Hypothalamus (tissue), 51 donors: Measurements from ENCODE around the gene ADIG.
A peak's percentile ranks its signal among the peaks of the same experiment; 100 is the strongest.

Experiments
- DNase-seq, 51 donors: peaks; one replicate each; lab custom pipeline; 2025; lab: John Stamatoyannopoulos, UW

Gene ADIG

DNA sequence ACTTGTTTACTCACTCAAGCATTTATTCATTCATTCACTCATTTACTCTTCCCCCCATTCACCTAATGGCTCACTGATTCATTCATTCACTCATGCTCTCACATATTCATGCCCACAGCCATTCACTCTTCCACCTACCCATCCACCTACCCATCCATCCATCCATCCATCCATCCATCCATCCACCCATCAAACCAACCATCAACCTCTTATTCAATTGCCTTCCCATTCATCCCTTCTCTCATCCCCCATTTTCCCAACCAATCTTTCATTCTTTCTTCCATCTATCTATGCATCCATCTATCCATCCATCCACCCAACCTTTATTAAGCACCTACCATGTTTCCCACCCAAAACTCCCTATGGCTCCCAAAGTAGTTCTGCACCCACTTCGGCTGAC lies 19.1 kb downstream of the ADIG start:
- no peak for DNase-seq

DNA sequence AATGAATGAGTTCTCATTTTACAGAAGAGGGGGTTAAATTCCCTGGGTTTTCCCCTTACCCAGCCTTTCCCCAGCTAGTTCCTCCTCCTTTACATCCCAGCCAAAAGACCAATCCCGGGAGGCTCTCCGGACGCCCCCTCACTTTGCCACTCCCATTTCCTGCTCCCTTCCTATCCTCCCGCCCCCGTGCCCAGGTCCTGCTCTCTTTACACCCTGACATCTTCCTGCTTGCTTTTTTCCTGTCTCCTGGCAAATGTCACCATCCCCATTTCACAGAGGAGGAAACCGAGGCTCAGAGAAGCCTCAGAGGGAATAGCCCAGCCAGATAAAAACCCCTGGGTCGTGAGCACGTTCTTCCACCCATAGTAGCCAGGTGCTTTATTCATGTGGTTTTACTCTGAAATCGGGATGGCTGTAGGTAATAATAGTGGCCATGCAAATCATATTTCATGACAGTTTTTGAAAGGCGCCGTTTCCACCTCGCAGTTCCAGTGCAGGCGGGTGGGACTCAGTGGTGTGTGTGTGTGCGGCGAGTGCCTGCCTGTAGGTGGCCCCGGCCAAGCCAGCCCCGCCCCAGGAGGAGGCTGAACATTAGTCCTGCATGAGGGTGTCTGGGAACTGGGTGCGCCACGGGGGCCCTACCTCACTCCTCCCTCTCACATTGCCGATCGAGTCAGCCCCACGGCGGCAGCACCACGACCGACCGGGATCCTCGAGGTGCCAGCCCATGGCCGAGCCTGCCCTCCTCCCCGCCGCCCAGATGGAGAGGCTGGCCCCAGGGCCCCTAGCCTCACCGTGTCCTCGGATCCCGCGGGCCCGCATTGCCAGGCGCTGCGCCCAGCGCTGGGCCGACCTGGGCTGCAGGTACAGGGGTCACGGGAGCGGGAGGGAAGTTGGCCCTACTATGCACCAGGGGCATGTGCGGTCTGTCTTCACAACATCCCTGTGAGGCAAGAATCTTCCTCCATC lies 20.5 kb downstream of the ADIG start, which contains the start of gene ARHGAP40:
TSS of gene ARHGAP40 (plus strand) at position 594 of the 969 bp plus-strand sequence.
- no peak for DNase-seq

DNA sequence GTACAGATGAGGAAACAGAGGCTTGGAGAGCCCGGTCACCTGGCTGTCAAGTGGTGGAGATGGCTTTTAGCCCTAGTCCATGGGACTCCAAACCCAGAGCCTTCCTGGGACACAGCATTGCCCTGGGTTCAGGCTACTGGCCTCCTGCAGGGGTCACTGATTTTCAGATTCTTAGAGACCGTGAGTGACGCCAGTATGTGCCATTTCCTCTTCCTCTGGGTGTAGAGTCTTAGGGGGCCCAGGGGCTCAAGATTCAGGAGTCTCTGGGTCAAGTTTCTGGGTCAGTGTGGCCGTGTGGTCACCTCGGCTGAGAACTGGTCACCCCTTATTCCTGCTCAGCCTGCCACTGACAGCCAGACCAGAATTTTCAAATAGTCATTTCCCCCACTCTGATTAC lies 21.2 kb downstream of the ADIG start:
- no peak for DNase-seq

DNA sequence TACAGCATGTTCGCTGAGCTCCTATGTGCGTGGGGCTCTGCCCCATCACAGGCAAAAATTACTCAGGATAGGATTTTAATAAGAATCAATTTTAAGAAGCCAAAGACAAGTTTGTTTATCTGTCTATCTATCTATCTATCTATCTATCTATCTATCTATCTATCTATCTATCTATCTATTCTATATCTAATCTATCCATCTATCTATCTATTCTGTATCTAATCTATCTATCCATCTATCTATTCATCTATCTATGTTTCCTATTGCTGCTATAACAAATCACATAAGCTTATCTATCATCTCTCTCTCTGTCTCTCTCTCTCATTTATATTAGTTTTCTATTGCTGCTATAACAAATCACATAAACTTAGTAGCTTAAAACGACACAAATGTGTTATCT lies 22.3 kb downstream of the ADIG start:
- no peak for DNase-seq

DNA sequence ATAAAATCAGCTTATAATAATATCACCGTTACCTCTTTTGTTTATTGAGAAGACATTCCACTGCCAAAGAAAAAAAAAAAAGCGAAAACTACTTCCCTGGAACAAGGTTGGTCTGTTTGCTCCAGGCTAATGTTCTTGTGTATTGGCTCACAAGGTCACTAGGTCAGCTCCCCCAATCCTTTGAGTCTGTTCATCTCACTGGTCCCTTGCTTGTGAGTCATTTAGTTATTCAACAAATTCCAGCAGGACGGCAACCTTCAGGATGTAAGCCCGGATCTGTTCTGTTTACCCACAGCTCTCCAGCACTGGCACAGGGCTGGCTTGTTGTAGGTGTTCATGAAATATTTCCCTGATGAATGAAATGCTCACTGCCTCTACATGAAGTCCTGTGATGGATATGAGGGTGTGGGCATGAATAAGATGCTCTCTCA lies 23.9 kb downstream of the ADIG start:
- DNase-seq = peak in 2 of 51 donors; percentile 10 to 41

DNA sequence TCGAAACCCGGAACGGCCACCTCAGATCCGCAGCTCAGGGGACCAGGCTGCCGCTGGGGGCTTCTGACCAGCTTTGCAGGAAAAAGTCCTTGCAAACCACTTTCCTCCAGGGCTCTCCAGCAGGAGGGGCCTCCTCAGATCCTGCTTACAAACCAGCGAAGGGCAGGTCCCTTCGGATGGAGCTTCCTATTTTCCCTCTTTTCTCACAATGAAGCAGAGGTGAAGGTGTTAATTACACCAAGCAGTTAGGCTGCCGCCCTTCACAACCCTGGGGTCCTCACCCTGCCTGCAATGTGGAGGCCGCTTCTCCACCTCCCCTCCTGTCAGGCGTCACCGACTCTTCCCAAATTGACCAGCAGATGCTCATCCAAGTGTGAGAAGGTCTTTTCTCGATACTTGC lies 26.4 kb downstream of the ADIG start:
- no peak for DNase-seq

DNA sequence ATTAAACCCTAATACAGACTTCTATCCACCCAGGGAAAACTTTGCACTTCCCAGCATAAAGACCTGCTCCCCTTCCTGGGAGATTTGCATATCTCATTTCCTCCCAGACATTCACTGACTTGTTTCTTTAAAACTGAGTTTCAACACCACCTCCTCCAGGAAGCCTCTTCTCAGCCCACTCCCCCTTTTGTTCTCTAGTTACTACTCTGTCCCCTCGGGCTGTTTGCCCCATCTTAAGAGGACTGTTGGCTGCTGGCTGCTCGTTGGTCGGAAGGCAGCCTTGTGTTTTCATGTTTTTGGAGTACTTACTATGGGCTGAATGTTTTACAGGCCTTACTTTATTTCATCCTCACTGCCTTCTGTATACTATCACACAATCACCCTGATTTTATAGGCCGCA lies 27.2 kb downstream of the ADIG start:
- no peak for DNase-seq

DNA sequence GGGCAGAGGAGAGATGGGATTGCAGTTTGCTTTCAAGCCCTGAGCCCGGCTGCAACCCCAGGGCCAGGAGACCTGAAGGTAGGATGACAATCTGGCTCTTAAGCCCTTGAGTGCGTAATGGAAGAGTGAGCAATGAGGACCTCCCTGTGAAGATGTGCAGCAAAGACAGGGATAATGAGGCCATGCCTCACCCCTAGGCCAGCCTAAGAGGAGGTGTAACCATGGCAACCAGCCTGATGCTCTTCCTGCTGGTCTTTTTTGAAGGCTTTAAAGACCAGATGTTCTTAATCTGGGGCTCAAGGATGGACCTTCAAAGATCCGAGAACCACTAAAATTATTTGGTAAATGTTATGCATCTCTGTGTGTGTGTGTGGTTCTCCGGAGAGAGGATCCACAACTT lies 28.8 kb downstream of the ADIG start:
- DNase-seq = no peak

DNA sequence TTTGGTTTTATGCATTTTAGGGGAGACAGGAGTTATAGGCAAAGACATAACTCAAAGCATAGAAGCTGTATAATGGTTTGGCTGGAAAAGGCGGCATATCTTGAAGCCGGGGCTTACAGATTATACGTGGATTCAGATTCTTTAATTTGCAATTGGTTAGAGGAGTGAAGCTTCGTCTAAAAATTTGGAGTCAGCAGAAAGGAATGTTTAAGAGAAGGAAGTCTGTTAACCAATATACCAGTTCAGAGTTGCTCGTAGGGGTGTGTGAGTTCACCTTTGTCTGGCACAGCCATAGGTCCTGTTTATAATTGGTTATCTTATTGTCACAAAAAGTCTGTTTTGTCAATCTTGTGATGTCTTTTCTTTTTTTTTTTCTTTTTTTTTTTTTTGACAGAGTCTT lies 29.5 kb downstream of the ADIG start:
- no peak for DNase-seq

DNA sequence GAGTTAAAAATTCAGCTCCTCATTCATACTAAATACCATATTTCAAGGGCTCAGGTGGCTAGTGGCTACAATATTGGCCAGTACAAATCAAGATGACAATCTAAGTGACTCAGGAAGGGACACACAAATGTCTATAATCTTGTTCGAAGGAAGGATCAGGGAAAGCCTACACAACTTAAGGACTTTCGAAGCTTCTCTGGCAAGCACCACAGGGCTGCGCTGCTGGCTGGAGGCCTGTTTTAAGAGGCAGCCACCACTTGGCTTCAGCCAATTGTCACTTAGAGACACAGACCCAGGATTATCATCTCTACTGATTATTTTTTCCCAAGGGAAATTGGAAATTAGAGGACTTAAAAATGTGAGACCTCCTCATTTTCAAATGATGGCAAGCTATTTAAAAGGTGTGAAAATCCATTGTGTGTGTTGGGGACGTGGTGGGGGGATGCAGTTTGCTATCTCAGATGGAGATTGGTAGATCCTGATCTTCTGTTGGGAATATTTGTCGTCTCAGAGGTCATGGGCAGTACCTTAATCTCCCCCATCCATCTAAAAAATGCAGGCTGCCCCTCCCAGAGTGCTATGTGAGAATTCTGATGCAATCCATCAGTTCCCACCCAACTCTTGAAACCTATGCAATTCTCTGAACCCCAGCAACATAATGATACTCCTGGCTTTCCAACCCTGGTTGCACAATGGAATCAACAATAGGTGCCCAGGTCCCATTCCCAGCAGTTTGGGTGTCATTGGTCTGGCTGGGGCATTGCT lies 31.9 kb downstream of the ADIG start:
- no peak for DNase-seq

DNA sequence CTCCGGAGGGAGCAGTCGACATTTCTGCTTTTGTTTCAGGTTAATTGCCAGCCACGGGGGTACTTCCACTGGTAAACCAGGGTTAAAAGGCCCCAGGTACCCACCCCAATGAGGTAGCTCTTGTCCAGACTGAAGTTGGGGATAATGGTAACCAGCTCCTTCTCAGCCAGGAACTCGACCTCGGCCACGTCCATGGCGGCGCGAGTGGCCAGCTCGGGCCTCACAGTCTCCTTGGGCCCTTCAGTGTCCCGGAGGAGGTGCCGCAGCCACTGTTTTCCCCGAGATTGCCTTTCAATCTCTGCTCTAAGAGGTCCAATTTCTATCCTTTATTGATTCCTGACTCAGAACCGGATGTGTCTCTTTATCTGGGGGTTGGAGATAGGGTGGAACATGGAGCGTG lies 34.3 kb downstream of the ADIG start:
- no peak for DNase-seq

DNA sequence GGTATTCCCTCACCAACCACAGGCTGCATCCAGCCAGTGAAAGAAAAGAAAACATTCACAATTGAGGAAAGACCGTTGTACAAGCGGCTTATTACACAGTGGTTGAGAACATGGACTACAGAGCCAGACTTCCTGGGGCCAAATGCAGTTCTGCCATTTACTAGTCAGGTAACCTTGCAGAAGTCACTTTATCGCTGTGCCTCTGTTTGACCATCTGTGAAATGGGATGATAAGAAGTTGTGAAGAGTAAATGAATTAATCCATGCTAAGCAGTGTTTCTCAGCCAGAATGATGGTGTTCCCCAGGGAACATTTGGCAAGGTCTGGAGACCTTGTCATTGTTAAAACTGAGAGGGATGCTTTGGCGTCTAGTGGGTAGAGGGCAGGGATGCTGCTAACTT lies 35.5 kb downstream of the ADIG start:
- no peak for DNase-seq

DNA sequence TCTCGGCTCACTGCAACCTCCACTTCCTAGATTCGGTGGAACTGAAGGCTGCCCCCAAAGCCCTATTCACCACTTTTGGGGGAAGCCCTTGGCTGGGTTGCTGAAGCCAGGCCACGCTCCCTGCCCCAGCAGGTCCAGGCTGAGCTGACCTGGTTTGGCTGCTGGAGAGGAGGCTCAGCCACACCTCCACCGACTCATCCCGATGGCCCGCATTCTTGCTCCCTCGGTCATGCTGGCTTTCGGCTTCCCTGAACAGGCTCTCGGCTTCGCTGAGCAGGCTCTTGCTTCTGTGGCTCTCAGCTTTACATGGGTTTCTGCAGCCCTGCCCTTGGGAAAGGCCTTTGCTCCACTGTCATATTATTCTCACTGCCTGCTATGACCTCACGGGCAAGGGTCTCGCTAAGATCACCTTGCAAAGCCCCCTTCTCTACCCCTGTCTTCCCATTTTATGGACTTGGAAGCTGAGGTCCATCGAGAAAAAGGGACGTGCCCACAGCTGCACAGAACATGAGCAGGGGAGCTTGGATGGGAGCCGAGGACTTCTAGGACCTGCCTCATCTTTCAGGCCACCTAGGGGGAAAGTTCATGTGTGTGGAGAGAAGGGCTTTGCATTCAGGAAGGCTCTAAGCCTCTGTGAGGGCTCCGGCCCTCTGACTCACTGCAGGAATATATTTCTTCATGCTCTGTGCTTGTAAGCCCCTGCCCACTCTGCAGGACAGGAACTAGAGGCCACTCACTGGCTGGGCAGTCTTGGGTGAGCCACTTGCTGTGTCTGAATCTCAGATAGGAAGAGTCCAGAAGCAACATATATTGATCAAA lies 36.2 kb downstream of the ADIG start:
- DNase-seq = no peak

DNA sequence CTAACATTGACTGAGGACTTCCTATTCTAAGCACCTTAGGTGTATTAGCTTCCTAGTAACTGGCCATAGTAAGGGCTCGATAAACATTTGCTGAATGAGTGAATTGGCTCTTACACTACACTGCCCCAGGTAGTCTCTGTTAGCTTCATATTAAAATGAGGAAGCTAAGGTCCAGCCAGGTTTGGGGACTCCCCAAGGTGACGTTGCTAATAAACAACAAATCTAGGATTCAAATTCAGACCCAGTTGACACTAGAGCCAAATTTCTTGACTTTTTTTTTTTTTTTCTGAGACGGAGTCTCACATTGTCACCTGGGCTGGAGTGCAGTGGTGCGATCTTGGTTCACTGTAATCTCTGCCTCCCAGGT lies 36.8 kb downstream of the ADIG start:
- DNase-seq = no peak

DNA sequence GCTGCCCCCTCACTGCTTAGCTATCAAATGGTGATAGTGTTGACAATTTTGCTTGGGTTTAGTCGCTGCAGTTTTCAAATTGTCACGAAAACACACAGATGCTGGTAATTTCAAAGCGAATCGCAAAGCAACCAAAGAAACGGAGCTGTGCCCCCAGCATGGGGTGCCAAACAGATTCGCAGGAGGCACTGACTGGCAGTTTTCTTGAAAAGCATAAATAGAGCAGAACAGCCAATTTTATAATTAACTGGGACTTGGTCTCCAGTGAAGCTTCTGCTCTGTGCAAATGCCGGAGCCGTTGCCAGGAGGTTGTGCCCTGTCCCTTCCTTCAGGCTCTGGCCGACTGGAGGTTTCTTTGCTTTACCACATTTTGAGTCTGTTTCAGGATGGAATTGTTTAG lies 39.4 kb downstream of the ADIG start:
- peak in 1 of 51 donors; percentile 3 for DNase-seq

DNA sequence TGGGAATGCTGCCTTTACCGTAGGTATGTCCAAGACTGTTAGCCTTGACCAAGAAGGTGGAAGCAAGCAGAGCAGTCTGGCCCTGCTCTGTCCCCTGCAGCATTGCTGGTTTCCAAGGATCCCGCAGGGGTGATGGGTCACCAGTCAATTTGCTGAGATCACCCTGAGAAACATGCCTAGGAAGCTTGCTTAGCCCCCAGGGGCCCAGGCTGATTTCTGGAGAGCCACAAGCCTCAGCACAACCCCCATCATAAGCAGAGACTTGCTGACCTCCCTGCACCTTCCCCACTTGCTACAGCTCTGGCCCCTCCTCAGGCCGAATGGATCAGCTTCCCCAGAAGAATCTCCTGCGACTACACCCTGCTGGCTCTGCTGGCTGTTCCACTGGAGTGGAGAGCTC lies 42.1 kb downstream of the ADIG start:
- DNase-seq = no peak

DNA sequence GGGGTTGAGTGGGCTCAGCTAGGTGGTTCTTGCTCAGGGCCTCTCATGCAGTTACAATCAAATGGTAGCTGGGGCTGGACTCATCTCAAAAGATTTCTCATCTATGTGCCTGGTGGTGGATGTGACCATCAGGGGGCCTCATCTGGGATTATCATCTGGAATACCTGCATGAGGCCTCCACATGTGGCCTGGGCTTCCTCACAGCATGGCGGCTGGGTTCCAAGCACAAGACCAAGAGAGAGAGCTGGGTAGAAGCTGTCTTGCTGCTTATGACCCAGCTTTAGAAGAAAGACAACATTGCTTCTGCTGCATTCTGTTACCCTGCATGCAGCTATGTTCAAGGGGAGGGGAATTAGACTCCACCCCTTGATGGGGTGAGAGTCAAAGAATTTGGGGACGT lies 43.1 kb downstream of the ADIG start:
- DNase-seq = no peak

DNA sequence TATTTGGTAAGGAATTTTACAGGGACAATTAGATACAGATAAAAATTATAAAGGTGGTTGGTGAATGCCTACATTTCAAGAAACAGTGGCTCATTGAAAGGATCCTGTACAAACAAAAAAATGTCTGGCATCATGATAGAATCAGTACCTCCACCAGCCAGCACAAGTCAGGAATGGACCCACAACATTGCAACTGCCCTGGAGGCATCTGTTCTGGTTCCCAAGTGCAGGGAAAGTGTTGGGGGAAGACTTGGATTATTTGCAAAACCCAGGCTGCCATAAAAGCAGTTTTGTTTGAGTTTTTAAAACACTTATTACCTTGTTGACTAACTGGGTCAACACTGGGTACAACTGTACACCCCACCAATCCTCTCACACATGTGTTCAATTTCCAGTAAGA lies 44.9 kb downstream of the ADIG start:
- no peak for DNase-seq

DNA sequence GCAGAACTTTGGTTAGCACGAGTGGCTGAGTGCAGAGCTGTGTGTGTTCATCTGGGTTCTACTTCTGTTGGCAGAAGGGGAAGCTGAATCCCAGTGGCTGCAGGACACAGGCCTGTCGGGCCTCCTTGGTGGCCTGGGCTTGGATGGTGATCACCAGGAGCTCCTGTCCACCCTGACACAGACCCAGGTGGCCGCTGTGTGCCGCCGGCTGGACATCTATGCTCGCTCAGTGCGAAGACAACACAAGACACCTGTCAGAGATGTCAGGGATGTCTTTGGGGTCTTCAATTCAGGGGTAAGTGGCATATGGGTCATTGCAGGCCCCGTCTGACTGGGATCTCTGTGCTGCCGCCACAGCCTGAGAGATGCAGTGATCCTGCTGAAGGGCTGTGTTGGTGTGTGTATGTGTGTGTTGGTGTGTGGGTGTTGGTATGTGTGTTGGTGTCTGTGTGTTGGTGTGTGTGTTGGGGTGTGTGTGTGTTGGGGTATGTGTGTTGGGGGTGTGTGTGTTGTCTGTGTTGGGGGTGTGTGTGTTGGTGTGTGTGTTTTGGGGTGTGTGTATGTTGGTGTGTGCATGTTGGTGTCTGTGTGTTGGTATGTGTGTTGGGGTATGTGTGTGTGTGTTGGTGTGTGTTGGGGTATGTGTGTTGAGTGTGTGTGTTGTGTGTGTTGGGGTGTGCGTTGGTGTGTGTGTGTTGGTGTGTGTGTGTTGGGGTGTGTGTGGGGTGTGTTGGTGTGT lies 46.1 kb downstream of the ADIG start:
- no peak for DNase-seq
